ENCODE results near the gene WDFY3.
"Not testable (repeated sequence)": the region's sequence is repeated elsewhere in the genome, so short reads cannot be mapped to it uniquely, and the experiment has no call there.

WDFY3 gene

DNA sequence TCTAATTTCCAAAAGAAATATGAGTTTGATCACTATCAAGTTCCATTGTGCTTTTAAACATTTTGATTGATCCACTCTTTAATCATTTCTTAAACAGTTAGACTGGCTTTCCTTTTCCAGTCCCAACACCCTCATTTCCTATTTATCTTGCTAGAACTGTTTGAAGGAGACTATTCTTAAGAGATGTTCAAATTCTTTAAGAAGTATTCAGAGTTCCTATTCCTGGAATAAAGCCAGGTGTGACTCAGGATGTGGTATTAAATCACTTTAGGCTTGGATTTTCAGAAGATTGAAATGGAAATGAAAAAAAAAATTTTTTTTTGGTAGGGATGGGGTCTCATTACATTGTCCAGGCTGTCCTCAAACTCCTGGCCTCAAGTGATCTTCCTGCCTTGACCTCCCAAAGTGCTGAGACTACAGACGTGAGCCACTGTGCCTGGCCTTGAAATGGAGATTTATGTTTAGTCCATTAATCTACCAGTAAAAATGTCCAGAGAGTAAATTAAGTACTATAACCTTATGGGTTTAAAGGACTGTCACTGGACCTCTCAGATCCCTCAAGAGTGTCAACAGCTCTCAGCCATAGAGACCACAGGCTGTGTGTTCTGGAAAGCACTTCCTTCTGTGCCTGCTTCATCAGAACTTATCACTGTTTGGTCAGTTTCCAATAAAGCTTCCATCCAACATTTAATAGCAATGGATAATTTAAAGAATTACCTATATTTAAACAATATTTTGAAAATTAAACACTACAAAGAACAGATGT, 292.8 kb downstream of the WDFY3 start:
- DNase-seq (ENCODE audit: low read depth), result peak; percentile 82

DNA sequence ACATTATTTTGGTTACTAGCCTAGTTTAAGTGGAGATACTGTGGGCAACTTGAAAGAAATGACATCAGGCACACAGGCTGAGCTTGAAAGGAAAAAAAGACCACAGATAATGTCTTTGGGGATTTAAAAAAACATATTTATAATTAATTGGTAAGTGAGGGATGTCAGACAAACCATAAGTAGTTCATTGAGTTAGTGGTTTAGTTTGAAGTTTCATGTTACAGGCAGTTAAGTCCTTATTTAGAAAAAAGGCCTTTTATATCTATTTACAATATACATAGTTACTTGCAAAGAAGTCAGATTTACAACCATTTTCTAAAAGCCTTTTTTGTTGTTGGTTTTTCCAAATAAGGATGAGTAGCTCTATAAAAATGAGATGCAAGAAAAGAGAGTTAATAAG, 294.3 kb downstream of the WDFY3 start:
- TF ChIP-seq, protein P1, sequence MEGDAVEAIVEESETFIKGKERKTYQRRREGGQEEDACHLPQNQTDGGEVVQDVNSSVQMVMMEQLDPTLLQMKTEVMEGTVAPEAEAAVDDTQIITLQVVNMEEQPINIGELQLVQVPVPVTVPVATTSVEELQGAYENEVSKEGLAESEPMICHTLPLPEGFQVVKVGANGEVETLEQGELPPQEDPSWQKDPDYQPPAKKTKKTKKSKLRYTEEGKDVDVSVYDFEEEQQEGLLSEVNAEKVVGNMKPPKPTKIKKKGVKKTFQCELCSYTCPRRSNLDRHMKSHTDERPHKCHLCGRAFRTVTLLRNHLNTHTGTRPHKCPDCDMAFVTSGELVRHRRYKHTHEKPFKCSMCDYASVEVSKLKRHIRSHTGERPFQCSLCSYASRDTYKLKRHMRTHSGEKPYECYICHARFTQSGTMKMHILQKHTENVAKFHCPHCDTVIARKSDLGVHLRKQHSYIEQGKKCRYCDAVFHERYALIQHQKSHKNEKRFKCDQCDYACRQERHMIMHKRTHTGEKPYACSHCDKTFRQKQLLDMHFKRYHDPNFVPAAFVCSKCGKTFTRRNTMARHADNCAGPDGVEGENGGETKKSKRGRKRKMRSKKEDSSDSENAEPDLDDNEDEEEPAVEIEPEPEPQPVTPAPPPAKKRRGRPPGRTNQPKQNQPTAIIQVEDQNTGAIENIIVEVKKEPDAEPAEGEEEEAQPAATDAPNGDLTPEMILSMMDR (conservative IDR thresholded peaks at IDR 0.05; ENCODE audit: low read length), result no peak
- no peak overlapping the region for H3K4me3 ChIP-seq (ENCODE audit: low read length)
- DNase-seq (ENCODE audit: low read depth), result no peak

More for the DNA sequence above, 292.8 kb downstream of the WDFY3 start:
- TF ChIP-seq, protein P1 (conservative IDR thresholded peaks at IDR 0.05; ENCODE audit: low read length), result no peak
- no peak overlapping the region for H3K4me3 ChIP-seq (ENCODE audit: low read length)

DNA sequence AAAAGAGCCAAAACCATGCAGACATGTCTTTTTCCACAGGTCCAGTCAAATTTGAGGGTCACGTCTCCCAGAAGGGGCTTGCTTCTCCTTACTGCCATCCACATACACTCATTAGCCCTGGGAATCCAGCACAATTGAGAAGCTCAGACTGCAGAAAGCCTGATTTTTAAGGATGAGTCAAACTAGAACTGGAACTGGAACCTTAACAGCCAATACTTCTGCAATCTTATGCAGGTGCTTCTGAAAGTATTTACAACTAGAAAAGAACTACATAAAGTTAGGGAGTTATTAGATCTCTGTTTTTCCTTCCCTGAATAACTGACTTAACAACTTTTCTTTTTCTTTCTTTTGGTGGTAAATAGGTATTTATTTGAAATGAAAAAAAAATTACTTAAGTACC, 297.3 kb downstream of the WDFY3 start:
- TF ChIP-seq, protein P1 (conservative IDR thresholded peaks at IDR 0.05; ENCODE audit: low read length), result no peak
- no peak overlapping the region for H3K4me3 ChIP-seq (ENCODE audit: low read length)
- no peak for DNase-seq (ENCODE audit: low read depth)

DNA sequence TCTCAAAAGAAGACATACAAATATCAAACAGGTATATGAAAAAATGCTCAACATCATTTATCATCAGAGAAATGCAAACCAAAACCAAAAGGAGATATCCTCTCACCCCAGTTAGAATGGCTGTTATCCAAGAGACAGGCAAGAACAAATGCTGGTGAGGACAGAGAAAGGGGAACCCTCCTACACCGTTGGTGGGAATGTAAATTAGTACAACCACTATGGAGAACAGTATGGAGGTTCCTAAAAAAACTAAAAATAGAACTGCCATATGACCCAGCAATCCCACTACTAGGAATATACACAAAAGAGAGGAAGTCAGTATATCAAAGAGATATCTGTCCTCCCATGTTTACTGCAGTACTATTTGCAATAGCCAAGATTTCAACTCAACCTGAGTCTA, 300.1 kb downstream of the WDFY3 start:
- TF ChIP-seq, protein P1 (conservative IDR thresholded peaks at IDR 0.05; ENCODE audit: low read length), result no peak
- no peak for DNase-seq (ENCODE audit: low read depth)
- no peak overlapping the region for H3K4me3 ChIP-seq (ENCODE audit: low read length)

DNA sequence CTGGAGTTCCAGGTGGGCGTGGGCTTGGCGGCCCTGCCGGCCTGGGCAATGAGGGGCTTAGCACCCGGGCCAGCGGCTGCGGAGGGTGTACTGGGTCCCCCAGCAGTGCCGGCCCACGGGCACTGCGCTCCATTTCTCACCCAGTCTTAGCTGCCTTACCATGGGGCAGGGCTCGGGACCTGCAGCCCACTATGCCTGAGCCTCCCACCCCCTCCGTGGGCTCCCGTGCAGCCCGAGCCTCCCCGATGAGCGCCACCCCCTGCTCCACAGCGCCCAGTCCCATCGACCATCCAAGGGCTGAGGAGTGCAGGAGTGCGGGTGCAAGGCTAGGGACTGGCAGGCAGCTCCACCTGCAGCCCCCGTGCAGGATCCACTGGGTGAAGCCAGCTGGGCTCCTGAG, 301.7 kb downstream of the WDFY3 start:
- not testable (repeated sequence) for DNase-seq (ENCODE audit: low read depth); H3K4me3 ChIP-seq (ENCODE audit: low read length)

DNA sequence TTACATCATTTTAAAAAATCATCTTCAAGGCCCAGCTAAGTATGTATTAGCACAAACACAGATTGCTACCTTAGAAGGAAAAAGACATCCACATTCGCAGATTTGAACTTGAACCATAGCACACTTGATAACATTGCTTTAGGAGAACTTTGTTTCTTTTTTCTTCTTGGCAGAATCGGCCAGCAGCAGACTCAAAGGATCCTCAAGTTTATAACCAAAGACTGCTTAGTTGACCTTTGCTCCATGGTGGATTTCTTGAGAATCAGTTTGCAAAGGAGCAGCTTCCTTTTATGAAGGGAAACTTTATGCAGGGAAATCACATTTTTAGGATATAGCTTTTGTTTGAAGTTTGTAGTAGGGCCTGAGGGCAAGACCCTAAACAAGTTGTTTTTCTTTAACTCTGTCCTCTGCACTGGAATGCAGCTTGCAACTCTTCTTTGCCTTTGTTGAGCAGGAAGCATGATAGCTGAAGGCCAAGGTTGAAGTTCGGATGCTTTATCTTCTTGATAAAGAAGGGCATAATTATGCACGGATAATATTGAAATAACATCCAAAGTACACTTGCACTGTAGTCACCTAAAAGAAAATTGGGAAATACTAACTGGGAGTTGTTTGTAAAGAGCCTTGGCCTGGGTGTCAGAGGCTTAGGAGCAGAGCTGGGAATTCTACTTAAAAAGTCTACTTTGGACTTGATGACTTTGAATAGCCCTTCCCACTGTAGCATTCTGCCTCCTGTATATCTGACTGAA, 305.1 kb downstream of the WDFY3 start:
- no peak overlapping the region for H3K4me3 ChIP-seq (ENCODE audit: low read length)
- no peak for DNase-seq (ENCODE audit: low read depth)
- TF ChIP-seq, protein P1 (conservative IDR thresholded peaks at IDR 0.05; ENCODE audit: low read length), result no peak

DNA sequence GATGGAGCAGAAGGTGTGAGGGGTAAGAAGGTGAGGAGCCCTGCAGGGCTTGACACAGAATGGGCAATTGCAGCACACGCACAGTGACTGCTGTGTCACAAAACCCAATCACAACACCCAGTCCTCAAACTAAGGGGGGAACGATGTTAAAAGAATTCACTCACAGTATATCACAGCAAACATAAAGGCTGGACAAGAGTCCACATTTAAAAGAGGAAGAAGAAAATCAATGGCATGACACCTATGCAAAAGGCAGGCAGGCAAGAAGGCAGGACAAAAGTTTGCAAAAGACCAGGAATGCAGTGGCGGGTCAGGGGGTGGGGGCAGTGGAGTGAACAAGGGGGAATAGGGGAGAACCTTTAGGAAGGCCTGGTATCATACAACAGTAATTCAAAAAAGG, 305.9 kb downstream of the WDFY3 start:
- DNase-seq (ENCODE audit: low read depth), result no peak
- TF ChIP-seq, protein P1 (conservative IDR thresholded peaks at IDR 0.05; ENCODE audit: low read length), result no peak
- H3K4me3 ChIP-seq (ENCODE audit: low read length), result no peak overlapping the region

All from AG10803 (cell line).